NCI-H2171 (cell line): Measurements from ENCODE around the gene TMED8.
"Not testable (repeated sequence)": the region's sequence is repeated elsewhere in the genome, so short reads cannot be mapped to it uniquely, and the experiment has no call there.

Source experiments
- DNase-seq: peaks from one replicate; lab custom pipeline; 2025; lab: John Stamatoyannopoulos, UW

TMED8 gene

GRCh38 chr14:77376771-77377501, at the start of gene TMED8, which contains the start of gene SAMD15:
Gene TMED8 (minus strand): TSS chr14:77377094. CDS start chr14:77377053, 41 bp downstream.
Gene SAMD15 (plus strand): TSS chr14:77377379. CDS start chr14:77377419, 40 bp downstream.
- DNase-seq, result peak; percentile 85

- DNase-seq, result no peak
Measured at GRCh38 chr14:77426396-77426795, 49.5 kb upstream of the TMED8 start.

GRCh38 chr14:77424862-77425261, 48.0 kb upstream of the TMED8 start:
- no peak for DNase-seq

GRCh38 chr14:77423423-77423822, 46.5 kb upstream of the TMED8 start, which contains the start of gene NOXRED1:
Gene NOXRED1 (minus strand): TSS chr14:77423523. CDS start chr14:77422889, 634 bp downstream.
- no peak for DNase-seq

- DNase-seq, result no peak
Measured at GRCh38 chr14:77421201-77421600, 44.3 kb upstream of the TMED8 start.

GRCh38 chr14:77416836-77417235, 39.9 kb upstream of the TMED8 start:
- DNase-seq, result no peak

- DNase-seq, result not testable (repeated sequence)
Measured at GRCh38 chr14:77416098-77416497, 39.2 kb upstream of the TMED8 start.

GRCh38 chr14:77415403-77416030, 38.6 kb upstream of the TMED8 start:
- DNase-seq, result not testable (repeated sequence)

GRCh38 chr14:77409131-77409533, 32.2 kb upstream of the TMED8 start:
- no peak for DNase-seq

- no peak for DNase-seq
Measured at GRCh38 chr14:77407158-77407557, 30.3 kb upstream of the TMED8 start.

- no peak for DNase-seq
Measured at GRCh38 chr14:77406718-77407117, 29.8 kb upstream of the TMED8 start.

GRCh38 chr14:77406086-77406485, 29.2 kb upstream of the TMED8 start:
- DNase-seq, result no peak

GRCh38 chr14:77403768-77404167, 26.9 kb upstream of the TMED8 start:
- no peak for DNase-seq

- no peak for DNase-seq
Measured at GRCh38 chr14:77400216-77400615, 23.3 kb upstream of the TMED8 start.

- DNase-seq, result no peak
Measured at GRCh38 chr14:77390188-77390587, 13.3 kb upstream of the TMED8 start.

- DNase-seq, result no peak
Measured at GRCh38 chr14:77378701-77379100, 1.8 kb upstream of the TMED8 start.

GRCh38 chr14:77377502-77377844, 579 bp upstream of the TMED8 start:
- DNase-seq, result no peak

GRCh38 chr14:77375973-77376770, 722 bp downstream of the TMED8 start:
- no peak for DNase-seq

GRCh38 chr14:77375164-77375950, 1.5 kb downstream of the TMED8 start:
- DNase-seq, result no peak

- DNase-seq, result no peak
Measured at GRCh38 chr14:77372304-77372841, 4.5 kb downstream of the TMED8 start.

GRCh38 chr14:77369285-77369684, 7.6 kb downstream of the TMED8 start:
- DNase-seq, result no peak

- DNase-seq, result no peak
Measured at GRCh38 chr14:77364146-77364545, 12.7 kb downstream of the TMED8 start.
